Lower leg skin (tissue), 4 donors: Measurements from ENCODE around the gene CAMK2B. TPM values are rescaled to one million over a fixed set of nuclear protein-coding genes. Genes with fewer than 3 reads are reported as not detected.

Experiments used
- DNase-seq, 2 donors: peaks; one replicate each; pipeline ENCODE4 v3.0.0-alpha.2; 2019; ENCODE audit warnings: low spot score in 2 of 2
- H3K4me3 ChIP-seq: fragments of 200-600 bp; sonication (generic); 2 replicates; pipeline ENCODE4 v1.5.1; 2017; ENCODE audit warnings: mild to moderate bottlenecking, low read depth; ENCODE audit not compliant: poor library complexity, severe bottlenecking
- CTCF ChIP-seq, 3 donors: fragments of 450-650 bp; IDR thresholded peaks; one replicate each; pipeline ENCODE4 v1.5.1; 2016; ENCODE audit warnings: antibody characterized with exemption in 3 of 3, mild to moderate bottlenecking in 3 of 3, moderate library complexity in 2 of 3
- POLR2A ChIP-seq, 2 donors: fragments of 450-650 bp; IDR thresholded peaks; one replicate each; pipeline ENCODE4 v1.6.1; 2016 to 2017; ENCODE audit warnings: antibody characterized with exemption in 2 of 2, mild to moderate bottlenecking in 1 of 2, moderate library complexity in 1 of 2
- WGBS, 2 donors: methylation state at CpG; one replicate each; pipeline ENCODE4 v1.1.5; 2018; 5-methylcytosine and 5-hydroxymethylcytosine counted together
- intact Hi-C: fragments of 100-400 bp; cut with DNase I; formaldehyde crosslinking; loops from one replicate; pipeline ENCODE4 v1.15.0; 2023; ENCODE audit warnings: low total_unique reads
- total RNA-seq, 4 donors: library from RNA; depleted of rRNA; stranded (reverse); fragments of >200 nt; gene quantifications; one replicate each; pipeline ENCODE4 v1.1.0, GENCODE V29; 2016

The CAMK2B gene
- total RNA-seq, 4 donors from 2014 or later = 0.04 to 2.6 (median 1.1) TPM

GRCh38 chr7:44272981-44273380 lies 52.4 kb downstream of the CAMK2B start:
- intact Hi-C loops = no loop called here
- H3K4me3 ChIP-seq = no peak overlapping the region
- 82 to 85% methylated on average over 6 of the region's 6 CpGs for WGBS, 2 donors
- no peak for DNase-seq
- no peak for TF ChIP-seq POLR2A (IDR thresholded peaks at IDR 0.05)
- no peak for TF ChIP-seq CTCF (IDR thresholded peaks at IDR 0.05)

DNA sequence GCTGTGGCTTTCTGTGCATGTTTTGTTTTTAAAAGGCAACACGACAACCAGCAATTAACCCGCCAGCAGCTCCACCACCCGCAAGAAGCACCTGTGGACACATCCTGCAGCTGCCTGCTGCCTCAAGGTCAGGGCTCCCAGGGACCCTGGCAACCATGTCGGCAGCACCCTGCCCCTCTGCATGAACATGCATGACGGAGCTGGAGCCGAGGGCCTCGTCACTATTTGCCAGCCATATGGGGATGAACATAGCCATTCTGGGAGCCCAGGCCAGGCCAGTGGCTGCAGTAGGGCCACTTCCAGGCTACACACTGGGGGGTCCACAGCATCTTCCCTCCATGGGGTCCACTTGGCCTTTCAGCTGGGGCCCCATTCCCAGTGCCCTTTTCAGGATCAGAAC lies 52.9 kb downstream of the CAMK2B start:
- DNase-seq = no peak
- WGBS, 2 donors = 87 to 91% methylated on average over 4 to 7 of the region's 7 CpGs
- no peak overlapping the region for H3K4me3 ChIP-seq
- TF ChIP-seq POLR2A (IDR thresholded peaks at IDR 0.05) (no peak), CTCF (IDR thresholded peaks at IDR 0.05) (no peak)
- intact Hi-C loops = no loop called here

GRCh38 chr7:44269943-44270493 lies 55.4 kb downstream of the CAMK2B start:
- TF ChIP-seq POLR2A (IDR thresholded peaks at IDR 0.05) = no peak
- no peak for TF ChIP-seq CTCF (IDR thresholded peaks at IDR 0.05)
- no peak for DNase-seq
- WGBS, 2 donors = 80 to 87% methylated on average over 4 to 5 of the region's 7 CpGs
- intact Hi-C loops = no loop called here
- no peak overlapping the region for H3K4me3 ChIP-seq

- TF ChIP-seq POLR2A (IDR thresholded peaks at IDR 0.05) = no peak
- no peak for TF ChIP-seq CTCF (IDR thresholded peaks at IDR 0.05)
- intact Hi-C loops = no loop called here
- WGBS, 2 donors = 74 to 94% methylated on average over 7 to 10 of the region's 10 CpGs
- no peak for DNase-seq
- H3K4me3 ChIP-seq = no peak overlapping the region
Measured at GRCh38 chr7:44269417-44269816, 56.0 kb downstream of the CAMK2B start.

GRCh38 chr7:44268671-44269070 lies 56.7 kb downstream of the CAMK2B start:
- H3K4me3 ChIP-seq = no peak overlapping the region
- intact Hi-C loops = no loop called here
- DNase-seq = no peak
- 74 to 88% methylated on average over 5 of the region's 5 CpGs for WGBS, 2 donors
- TF ChIP-seq POLR2A (IDR thresholded peaks at IDR 0.05) = no peak
- TF ChIP-seq CTCF (IDR thresholded peaks at IDR 0.05) = no peak
